Cardiac muscle cell (in vitro differentiated cells and primary cell): ENCODE measurements around the gene PRRX2. TPM values are rescaled to one million over a fixed set of nuclear protein-coding genes. Genes with fewer than 3 reads are reported as not detected.

Experiments used
- DNase-seq, 2 donors: peaks; one replicate each; pipeline versions ENCODE4 v3.0.0 to v3.0.0-alpha.2; 2010 to 2017; ENCODE audit warnings: low read depth in 1 of 2, low spot score in 1 of 2
- H3K27ac ChIP-seq: fragments of 200-600 bp; sonication (generic); 2 replicates; pipeline ENCODE4 v1.5.1; 2016
- H3K27me3 ChIP-seq: fragments of 200-600 bp; sonication (generic); 2 replicates; pipeline ENCODE4 v1.6.0; 2016; ENCODE audit warnings: control low read depth
- H3K36me3 ChIP-seq: fragments of 200-600 bp; sonication (generic); 2 replicates; pipeline ENCODE4 v1.5.1; 2016; ENCODE audit warnings: control low read depth
- H3K4me1 ChIP-seq: fragments of 200-600 bp; sonication (generic); 2 replicates; pipeline ENCODE4 v1.8.1; 2017; ENCODE audit warnings: low read depth, mild to moderate bottlenecking, mixed run types
- H3K4me3 ChIP-seq: fragments of 200-600 bp; sonication (generic); 2 replicates; pipeline ENCODE4 v1.5.1; 2016; ENCODE audit warnings: mild to moderate bottlenecking
- H3K9me3 ChIP-seq: fragments of 200-600 bp; sonication (generic); 2 replicates; pipeline ENCODE4 v1.5.1; 2017; ENCODE audit warnings: low read depth, mild to moderate bottlenecking, control low read depth
- polyA plus RNA-seq: library from polyadenylated mRNA; unstranded; fragments of >200 nt; fragmentation: Nextera tagmentation; extraction: Ambion mirVana; gene quantifications from 2 replicates; pipeline ENCODE4 v1.2.1, GENCODE V29; 2016
- total RNA-seq: library from RNA; depleted of rRNA; stranded (reverse); fragments of >200 nt; gene quantifications from 2 replicates; pipeline ENCODE4 v1.2.3, GENCODE V29; 2016
- TF ChIP-seq, protein P1 (sequence below): IDR thresholded peaks from 2 replicates; pipeline ENCODE4 v1.5.1; 2012; ENCODE audit warnings: low read depth, mild to moderate bottlenecking, low read length

The PRRX2 gene
- total and polyA plus RNA-seq, 2 experiments from 2014 or later = 3.0 to 10.2 TPM

- TF ChIP-seq, protein P1, sequence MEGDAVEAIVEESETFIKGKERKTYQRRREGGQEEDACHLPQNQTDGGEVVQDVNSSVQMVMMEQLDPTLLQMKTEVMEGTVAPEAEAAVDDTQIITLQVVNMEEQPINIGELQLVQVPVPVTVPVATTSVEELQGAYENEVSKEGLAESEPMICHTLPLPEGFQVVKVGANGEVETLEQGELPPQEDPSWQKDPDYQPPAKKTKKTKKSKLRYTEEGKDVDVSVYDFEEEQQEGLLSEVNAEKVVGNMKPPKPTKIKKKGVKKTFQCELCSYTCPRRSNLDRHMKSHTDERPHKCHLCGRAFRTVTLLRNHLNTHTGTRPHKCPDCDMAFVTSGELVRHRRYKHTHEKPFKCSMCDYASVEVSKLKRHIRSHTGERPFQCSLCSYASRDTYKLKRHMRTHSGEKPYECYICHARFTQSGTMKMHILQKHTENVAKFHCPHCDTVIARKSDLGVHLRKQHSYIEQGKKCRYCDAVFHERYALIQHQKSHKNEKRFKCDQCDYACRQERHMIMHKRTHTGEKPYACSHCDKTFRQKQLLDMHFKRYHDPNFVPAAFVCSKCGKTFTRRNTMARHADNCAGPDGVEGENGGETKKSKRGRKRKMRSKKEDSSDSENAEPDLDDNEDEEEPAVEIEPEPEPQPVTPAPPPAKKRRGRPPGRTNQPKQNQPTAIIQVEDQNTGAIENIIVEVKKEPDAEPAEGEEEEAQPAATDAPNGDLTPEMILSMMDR = no peak
- H3K4me1 ChIP-seq = peaks cover 12% of the 10 kb centered on the region
- peaks cover 3% of the 10 kb centered on the region for H3K36me3 ChIP-seq
- no peak for DNase-seq
- no peak overlapping the region for H3K4me3 ChIP-seq
- H3K9me3 ChIP-seq = no peaks in the 10 kb centered on the region
- no peak overlapping the region for H3K27ac ChIP-seq
- H3K27me3 ChIP-seq = no peaks in the 10 kb centered on the region
These were observed 21.7 kb upstream of the PRRX2 start for GRCh38 chr9:129643706-129644105.

DNA sequence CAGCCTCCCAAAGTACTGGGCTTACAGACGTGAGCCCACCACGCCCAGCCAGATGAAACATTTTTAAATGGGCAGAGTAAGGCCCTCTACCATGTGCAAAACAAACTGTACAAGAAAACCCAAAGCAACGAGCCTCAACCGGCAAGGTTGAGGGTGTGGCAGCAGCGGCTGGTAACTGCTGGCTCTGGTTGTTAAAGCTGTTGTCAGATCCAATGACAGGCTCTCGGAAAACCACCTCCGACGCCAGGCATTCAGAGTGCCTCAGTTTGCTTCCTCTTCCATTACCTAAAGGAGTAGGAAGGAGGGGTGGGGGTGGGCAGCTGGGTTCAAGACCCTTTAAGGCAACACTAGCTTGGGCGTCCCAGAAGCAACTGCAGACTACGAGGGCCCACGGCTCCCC is 21.1 kb upstream of the PRRX2 start:
- DNase-seq = no peak
- Histone ChIP-seq H3K27me3 (no peaks in the 10 kb centered on the region), H3K4me3 (no peak overlapping the region), H3K36me3 (no peaks in the 10 kb centered on the region), H3K4me1 (peaks cover 12% of the 10 kb centered on the region), H3K9me3 (no peaks in the 10 kb centered on the region), H3K27ac (no peak overlapping the region)
- TF ChIP-seq, protein P1 = no peak

DNA sequence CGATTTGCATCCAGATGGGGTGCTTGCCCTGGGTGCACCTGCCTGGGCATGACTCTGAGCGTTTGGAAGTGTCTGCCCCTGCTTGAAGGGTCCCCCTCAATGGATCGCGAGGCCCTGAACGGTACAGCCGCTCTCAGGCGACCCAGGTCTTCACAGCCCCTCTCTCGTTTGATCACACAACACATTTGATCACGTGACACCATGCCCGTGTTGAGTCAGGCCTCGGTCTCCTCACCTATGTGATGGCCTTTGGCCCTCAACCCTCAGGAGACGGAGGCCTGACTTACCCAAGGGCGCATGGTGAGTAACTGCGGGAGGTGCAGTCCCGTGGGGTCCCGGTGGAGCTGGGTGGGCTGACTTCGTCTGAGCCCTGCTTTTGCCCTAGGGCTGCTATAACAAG is 20.5 kb upstream of the PRRX2 start:
- Histone ChIP-seq H3K9me3 (no peaks in the 10 kb centered on the region), H3K27me3 (no peaks in the 10 kb centered on the region), H3K36me3 (no peaks in the 10 kb centered on the region), H3K27ac (no peak overlapping the region), H3K4me3 (no peak overlapping the region), H3K4me1 (peaks cover 12% of the 10 kb centered on the region)
- no peak for DNase-seq
- TF ChIP-seq, protein P1 = no peak

DNA sequence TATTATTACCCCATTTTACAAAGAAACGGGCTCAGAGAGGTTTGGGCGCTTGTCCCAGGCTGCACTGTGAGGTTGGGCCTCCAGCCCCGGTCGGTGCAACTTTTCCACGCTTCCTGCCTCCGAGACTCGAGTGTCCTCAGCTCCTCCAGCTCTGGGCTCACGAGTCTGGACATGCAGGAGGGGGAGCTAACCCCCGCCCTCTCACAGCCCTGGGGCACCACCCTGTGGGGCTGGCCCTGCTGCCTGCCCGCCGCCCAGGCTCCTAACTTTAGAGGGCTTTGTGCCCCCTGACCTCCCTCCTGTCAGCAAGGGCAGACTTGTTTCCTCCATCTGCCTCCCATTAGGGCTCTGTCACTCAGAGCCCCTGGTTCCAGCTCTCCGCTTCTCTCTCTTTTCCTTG is 19.2 kb upstream of the PRRX2 start:
- H3K27ac ChIP-seq = no peak overlapping the region
- H3K27me3 ChIP-seq = no peaks in the 10 kb centered on the region
- TF ChIP-seq, protein P1 = no peak
- H3K4me1 ChIP-seq = peaks cover 4% of the 10 kb centered on the region
- H3K9me3 ChIP-seq = no peaks in the 10 kb centered on the region
- no peaks in the 10 kb centered on the region for H3K36me3 ChIP-seq
- DNase-seq = no peak
- H3K4me3 ChIP-seq = no peak overlapping the region

GRCh38 chr9:129646654-129647053 is 18.8 kb upstream of the PRRX2 start:
- Histone ChIP-seq H3K4me1 (peaks cover 4% of the 10 kb centered on the region), H3K9me3 (no peaks in the 10 kb centered on the region), H3K36me3 (no peaks in the 10 kb centered on the region), H3K27ac (no peak overlapping the region), H3K27me3 (no peaks in the 10 kb centered on the region), H3K4me3 (no peak overlapping the region)
- DNase-seq = no peak
- TF ChIP-seq, protein P1 = no peak

- no peaks in the 10 kb centered on the region for H3K27me3 ChIP-seq
- H3K4me1 ChIP-seq = peaks cover 4% of the 10 kb centered on the region
- TF ChIP-seq, protein P1 = no peak
- H3K4me3 ChIP-seq = no peak overlapping the region
- no peaks in the 10 kb centered on the region for H3K36me3 ChIP-seq
- DNase-seq = no peak
- H3K27ac ChIP-seq = no peak overlapping the region
- H3K9me3 ChIP-seq = no peaks in the 10 kb centered on the region
These were observed 17.8 kb upstream of the PRRX2 start for GRCh38 chr9:129647635-129648034.
